Measurements from ENCODE around the gene SINHCAF. TPM values are rescaled to one million over a fixed set of nuclear protein-coding genes. Genes with fewer than 3 reads are reported as not detected.

Gene SINHCAF
- total RNA-seq, 1 experiment from 2014 or later = 101 TPM

- DNase-seq (ENCODE audit: extremely low read depth, low read depth) = no peak
These were observed 90.0 kb downstream of the SINHCAF start for GRCh38 chr12:31235868-31236395.

DNA sequence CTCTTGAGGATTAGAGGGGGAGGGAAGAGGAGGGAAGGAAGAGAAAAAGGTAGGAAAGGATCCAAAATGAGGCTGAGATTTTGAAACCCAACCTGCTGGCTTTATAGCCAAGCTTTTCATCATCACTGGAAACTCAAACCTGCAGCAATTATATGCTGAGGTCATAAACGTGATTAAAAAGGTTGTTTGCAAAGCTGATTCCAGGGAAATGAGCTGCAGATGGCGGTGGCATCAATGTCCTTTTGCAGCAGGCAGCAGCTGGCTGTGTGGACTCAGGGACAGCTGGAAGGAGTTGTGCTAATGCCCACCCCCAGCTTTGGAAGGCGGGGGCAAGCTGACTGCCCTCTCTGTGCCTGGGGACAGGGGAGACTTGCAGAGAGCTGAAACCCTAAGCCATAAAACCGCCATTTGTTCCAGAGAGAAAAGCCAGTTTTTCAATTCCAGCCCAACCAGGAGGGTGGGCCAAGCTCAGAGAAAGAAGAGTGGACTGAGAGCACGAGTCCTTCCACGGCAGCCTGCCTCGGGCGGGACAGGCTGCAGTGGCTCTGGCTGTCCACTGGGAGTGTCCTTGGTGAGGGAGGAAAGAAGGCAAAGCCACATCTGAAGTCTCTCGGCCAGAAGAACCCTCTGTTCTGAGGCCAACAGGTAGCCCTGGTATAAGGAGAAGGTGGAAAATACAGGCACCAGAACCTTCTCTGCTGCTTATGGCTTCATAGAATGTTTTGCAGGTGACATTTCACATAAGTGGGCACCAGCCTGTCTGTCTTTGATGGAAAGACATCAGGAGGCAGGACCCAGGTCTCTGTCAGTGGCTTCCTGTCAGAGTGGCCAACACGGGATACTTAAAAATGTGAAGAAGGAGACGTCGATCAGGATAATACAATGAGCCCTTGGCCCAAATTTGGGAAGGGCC lies 90.7 kb downstream of the SINHCAF start:
- DNase-seq (ENCODE audit: extremely low read depth, low read depth) = peak; percentile 23

DNA sequence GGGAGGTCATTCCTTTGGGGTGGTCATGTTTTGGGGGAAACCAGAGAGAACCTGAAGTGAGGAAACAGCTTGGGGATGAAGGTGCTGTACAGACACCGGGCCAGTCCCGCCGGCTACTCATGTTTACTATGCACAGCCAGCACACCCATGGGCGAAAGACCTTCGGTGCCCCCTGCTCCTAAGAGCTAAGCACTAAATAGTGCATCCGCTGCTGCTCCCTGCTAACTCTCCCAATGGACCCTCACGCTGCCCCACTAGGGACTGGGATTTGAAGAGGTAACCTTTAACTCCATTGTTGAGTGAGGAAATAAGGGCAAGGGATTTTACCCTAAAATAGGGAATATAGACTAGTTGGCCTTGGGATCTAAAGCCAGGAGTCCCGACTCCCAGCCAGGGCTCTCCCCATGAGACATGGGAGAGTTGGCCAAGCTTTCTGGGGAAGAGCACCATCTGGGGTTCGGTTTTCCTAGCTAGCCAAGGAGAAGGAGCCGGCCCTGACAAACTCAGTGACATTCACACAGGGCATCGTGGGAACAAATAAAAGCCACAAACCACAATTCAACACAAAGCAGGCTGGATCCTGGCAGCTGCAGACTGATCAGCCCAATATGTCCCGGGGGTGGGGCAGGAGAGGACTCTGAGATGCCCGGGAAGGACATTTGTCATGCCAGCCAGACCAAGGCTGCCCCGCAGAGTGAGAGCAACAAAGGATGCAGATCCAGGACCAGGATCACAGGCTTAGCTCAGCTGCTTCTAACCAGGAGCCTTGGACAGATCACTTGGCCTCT lies 91.7 kb downstream of the SINHCAF start:
- no peak for DNase-seq (ENCODE audit: extremely low read depth, low read depth)

DNA sequence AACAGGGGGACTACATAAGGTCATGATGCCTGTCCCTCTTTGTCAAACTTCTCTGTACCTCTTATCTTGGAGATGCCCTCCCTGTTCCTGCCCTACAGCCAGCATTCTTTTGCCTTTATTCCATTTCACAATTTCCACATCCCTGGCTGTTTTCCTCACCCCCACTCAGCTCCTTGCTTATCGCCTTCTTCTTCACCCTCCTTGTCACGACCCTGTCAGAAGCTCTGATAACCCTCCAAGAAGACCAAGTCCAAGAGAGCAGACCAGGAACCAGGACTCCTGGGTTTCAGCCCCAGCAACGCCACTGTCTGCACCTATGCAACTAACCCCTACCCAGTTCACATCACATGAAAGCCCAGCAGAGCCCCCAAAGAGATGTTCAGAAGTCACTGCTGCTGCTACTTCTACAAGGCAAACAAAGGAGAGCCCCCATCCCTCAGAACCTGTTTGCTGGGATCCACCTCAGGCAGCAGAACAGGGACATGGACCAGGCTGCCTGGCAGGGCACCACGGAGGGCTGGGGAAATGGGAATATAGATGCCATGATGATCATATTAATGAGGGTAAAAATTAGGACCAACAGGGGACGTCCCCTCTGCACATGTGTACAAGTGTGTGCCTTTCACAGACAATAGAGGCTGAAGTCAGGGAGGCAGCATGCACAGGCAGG lies 92.8 kb downstream of the SINHCAF start:
- DNase-seq (ENCODE audit: extremely low read depth, low read depth) = no peak

DNA sequence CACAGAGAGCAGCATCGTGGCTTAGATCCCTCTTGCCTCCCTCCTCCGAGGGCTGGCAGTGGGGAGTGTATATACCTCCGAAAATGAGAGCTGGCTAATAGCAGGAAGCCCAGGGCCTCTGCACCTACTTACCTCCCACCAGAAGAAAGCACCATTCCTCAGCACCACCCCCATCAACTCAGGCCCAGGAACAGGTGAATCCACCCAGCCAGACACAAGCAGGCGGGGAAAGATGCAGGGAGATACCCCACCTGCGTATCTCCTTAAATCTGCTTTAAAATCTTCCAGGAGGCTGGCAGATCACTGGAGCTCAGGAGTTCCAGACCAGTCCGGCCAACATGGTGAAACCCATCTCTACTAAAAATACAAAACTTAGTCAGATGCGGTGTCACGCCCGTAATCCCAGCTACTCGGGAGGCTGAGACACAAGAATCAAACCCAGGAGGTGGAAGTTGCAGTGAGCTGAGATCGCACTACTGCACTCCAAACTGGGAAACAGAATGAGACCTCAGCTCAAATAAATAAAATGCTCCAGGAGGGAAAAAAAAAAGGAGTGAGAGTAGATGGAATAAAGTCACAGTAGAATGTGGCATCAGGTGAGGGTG lies 93.5 kb downstream of the SINHCAF start:
- DNase-seq (ENCODE audit: extremely low read depth, low read depth) = no peak

DNA sequence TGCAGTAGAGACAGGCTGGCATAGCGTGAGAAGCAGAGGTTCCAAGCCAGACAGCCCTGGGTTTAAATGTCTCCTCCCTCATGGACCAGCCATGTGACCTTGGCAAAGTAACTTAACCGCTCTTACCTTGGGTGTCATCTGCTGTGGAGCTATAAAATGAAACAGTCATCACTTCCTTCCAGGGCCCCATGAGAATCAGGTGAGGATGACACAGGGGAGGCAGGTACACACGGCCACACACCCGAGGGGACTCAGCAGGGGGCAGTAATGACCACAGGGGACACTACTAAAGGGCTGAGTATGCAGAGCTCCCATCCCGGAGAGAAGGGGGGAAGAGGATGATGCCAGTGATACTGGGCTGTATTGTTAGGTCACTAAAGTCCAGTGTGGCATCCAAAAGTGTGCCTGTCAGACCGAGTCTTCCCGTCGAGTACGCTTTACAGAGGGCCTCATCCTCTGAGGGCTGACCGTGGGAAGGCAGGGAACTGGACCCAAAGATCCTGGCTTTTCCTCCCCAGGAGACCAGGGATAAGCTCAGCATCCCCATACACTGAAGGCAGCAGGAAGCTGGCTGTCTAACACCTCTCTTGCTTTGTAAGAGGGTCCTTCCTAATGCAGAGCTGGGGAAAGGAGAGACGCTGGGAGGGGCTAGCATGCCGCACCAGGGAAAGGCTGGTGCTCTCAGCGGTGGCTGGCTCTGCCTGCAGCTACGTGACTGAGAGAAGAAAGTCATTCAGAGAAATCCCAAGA lies 94.2 kb downstream of the SINHCAF start:
- no peak for DNase-seq (ENCODE audit: extremely low read depth, low read depth)

Small RNA genes lying within 50 kb of the gene (small RNA-seq; reads per million reads assigned to genes)
- gene AC024940.4 (0 reads per million in 2 experiments), gene AC024940.5 (0 reads per million in 2 experiments), gene MREGP1 (0 reads per million in 2 experiments), gene RF00026 (0 reads per million in 2 experiments)
